Smooth muscle cell (in vitro differentiated cells): ENCODE results near the gene TFDP2. TPM values are rescaled to one million over a fixed set of nuclear protein-coding genes. Genes with fewer than 3 reads are reported as not detected.
"Not testable (repeated sequence)": the region's sequence is repeated elsewhere in the genome, so short reads cannot be mapped to it uniquely, and the experiment has no call there.

Source experiments
- DNase-seq: peaks from one replicate; lab custom pipeline; 2025; ENCODE audit not compliant: unreplicated experiment; lab: John Stamatoyannopoulos, UW
- H2AFZ ChIP-seq: fragments of 200-600 bp; sonication (generic); 2 replicates; pipeline ENCODE4 v1.6.0; 2016; ENCODE audit warnings: antibody characterized with exemption, low read depth, mild to moderate bottlenecking
- H3F3A ChIP-seq: fragments of 200-600 bp; sonication (generic); 2 replicates; pipeline ENCODE4 v1.6.0; 2017; ENCODE audit warnings: antibody characterized with exemption, low read depth
- H3K27ac ChIP-seq: fragments of 200-600 bp; sonication (generic); 2 replicates; pipeline ENCODE4 v1.5.1; 2016; ENCODE audit warnings: low read depth, mild to moderate bottlenecking
- H3K27me3 ChIP-seq: fragments of 200-600 bp; sonication (generic); 2 replicates; pipeline ENCODE4 v1.6.1; 2016; ENCODE audit warnings: low read depth, mild to moderate bottlenecking
- H3K36me3 ChIP-seq: fragments of 200-600 bp; sonication (generic); 2 replicates; pipeline ENCODE4 v1.5.1; 2016; ENCODE audit warnings: low read depth
- H3K4me1 ChIP-seq: fragments of 200-600 bp; sonication (generic); 2 replicates; pipeline ENCODE4 v1.5.1; 2016; ENCODE audit warnings: low read depth
- H3K4me2 ChIP-seq: fragments of 200-600 bp; sonication (generic); 2 replicates; pipeline ENCODE4 v1.6.0; 2016; ENCODE audit warnings: mild to moderate bottlenecking
- H3K4me3 ChIP-seq: fragments of 200-600 bp; sonication (generic); 2 replicates; pipeline ENCODE4 v1.5.1; 2016; ENCODE audit warnings: mild to moderate bottlenecking
- H3K79me2 ChIP-seq: fragments of 200-600 bp; sonication (generic); 2 replicates; pipeline ENCODE4 v1.6.0; 2016; ENCODE audit warnings: low read depth, mild to moderate bottlenecking
- H3K9ac ChIP-seq: fragments of 200-600 bp; sonication (generic); 2 replicates; pipeline ENCODE4 v1.6.0; 2016; ENCODE audit warnings: low read depth
- H3K9me3 ChIP-seq: fragments of 200-600 bp; sonication (generic); replicated peaks from 2 replicates; pipeline ENCODE4 v1.5.1; 2016; ENCODE audit warnings: low read depth
- H4K20me1 ChIP-seq: fragments of 200-600 bp; sonication (generic); 2 replicates; pipeline ENCODE4 v1.6.0; 2016; ENCODE audit warnings: low read depth
- CTCF ChIP-seq: fragments of 200-600 bp; sonication (generic); IDR thresholded peaks from 2 replicates; pipeline ENCODE4 v1.5.1; 2017; ENCODE audit warnings: borderline replicate concordance, mild to moderate bottlenecking, antibody characterized with exemption; ENCODE audit not compliant: insufficient read depth, poor library complexity, severe bottlenecking
- WGBS: methylation state at CpG from one replicate; pipeline ENCODE4 v1.1.7; 2016; ENCODE audit warnings: low lambda C conversion rate; 5-methylcytosine and 5-hydroxymethylcytosine counted together
- polyA plus RNA-seq: library from polyadenylated mRNA; unstranded; fragments of >200 nt; fragmentation: Nextera tagmentation; extraction: Ambion mirVana; gene quantifications from 2 replicates; pipeline ENCODE4 v1.2.1, GENCODE V29; 2016
- total RNA-seq: library from RNA; depleted of rRNA; stranded (reverse); fragments of >200 nt; gene quantifications from 2 replicates; pipeline ENCODE4 v1.2.3, GENCODE V29; 2014

The TFDP2 gene
- total and polyA plus RNA-seq, 2 experiments from 2014 or later = 39.9 to 54.3 TPM

DNA sequence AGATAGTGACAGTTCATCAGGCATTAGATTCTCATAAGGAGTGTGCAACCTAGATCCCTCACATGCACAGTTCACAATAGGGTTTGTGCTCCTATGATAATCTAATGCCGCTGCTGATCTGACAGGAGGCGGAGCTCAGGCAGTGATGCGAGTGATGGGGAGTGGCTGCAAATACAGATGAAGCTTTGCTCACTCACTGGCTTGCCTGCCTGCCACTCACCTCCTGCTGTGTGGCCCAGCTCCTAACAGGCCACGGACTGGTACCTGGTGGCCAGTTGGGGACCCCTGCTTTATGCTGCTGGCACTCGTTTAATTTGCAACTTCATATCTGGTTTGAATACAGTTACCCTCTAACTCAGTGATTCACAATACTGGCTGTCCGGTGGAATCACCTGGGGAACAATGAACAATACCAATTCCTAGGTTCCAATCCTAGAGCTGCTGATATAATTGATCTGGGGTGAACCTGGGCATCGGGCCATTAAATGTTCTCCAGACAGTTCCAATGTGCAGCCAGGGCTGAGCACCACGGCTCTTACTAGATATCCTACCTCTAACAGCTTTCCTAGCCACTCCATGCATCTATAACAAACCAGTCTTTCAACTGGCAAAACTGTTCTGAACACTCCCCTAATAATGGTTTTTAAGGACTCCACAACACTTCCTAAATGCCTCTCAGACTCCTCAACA, 141.5 kb downstream of the TFDP2 start:
- Histone ChIP-seq H3K4me1 (no peaks in the 10 kb centered on the region), H3K36me3 (no peaks in the 10 kb centered on the region), H3K9ac (no peak overlapping the region), H2AFZ (no peak overlapping the region), H3F3A (no peaks in the 10 kb centered on the region), H3K27me3 (no peaks in the 10 kb centered on the region), H3K9me3 (no peaks in the 10 kb centered on the region), H4K20me1 (no peaks in the 10 kb centered on the region), H3K4me3 (no peak overlapping the region), H3K27ac (no peak overlapping the region), H3K79me2 (no peaks in the 10 kb centered on the region), H3K4me2 (no peak overlapping the region)
- TF ChIP-seq CTCF = no peak
- WGBS = 88% methylated on average over 8 of the region's 8 CpGs
- DNase-seq = no peak

- not testable (repeated sequence) for H3K4me1 ChIP-seq, H3K27ac ChIP-seq, H3F3A ChIP-seq, H3K4me3 ChIP-seq, H3K9me3 ChIP-seq, H3K4me2 ChIP-seq, H2AFZ ChIP-seq, H3K27me3 ChIP-seq, H3K9ac ChIP-seq, H4K20me1 ChIP-seq, DNase-seq, H3K36me3 ChIP-seq, H3K79me2 ChIP-seq
- WGBS = 97% methylated on average over 7 of the region's 7 CpGs
These were observed 144.4 kb downstream of the TFDP2 start for GRCh38 chr3:142004957-142005356.

DNA sequence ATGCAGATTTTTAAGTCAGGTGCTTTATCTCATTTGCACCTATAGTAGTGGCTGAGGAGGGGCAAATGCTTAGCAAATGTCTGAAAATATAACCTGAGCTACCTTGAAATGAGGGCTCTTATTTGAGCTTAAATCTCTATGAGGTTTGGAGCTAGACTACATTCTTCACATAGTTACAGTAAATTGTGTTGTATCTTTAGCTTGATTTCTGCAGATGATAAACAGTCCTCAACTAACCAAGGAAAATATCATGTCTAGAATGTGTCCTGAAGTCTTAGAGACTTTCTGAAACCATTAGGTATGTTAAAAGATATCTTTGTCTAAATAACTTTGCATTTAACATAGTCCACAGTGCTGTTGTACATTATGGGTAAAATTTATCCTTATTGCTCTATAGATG, 145.3 kb downstream of the TFDP2 start:
- Histone ChIP-seq H4K20me1 (no peaks in the 10 kb centered on the region), H3F3A (no peaks in the 10 kb centered on the region), H3K27ac (no peak overlapping the region), H3K9me3 (no peaks in the 10 kb centered on the region), H3K36me3 (no peaks in the 10 kb centered on the region), H3K79me2 (no peaks in the 10 kb centered on the region), H3K4me3 (no peak overlapping the region), H3K9ac (no peak overlapping the region), H3K27me3 (no peaks in the 10 kb centered on the region), H3K4me2 (no peak overlapping the region), H2AFZ (no peak overlapping the region), H3K4me1 (no peaks in the 10 kb centered on the region)
- no peak for TF ChIP-seq CTCF
- no peak for DNase-seq

DNA sequence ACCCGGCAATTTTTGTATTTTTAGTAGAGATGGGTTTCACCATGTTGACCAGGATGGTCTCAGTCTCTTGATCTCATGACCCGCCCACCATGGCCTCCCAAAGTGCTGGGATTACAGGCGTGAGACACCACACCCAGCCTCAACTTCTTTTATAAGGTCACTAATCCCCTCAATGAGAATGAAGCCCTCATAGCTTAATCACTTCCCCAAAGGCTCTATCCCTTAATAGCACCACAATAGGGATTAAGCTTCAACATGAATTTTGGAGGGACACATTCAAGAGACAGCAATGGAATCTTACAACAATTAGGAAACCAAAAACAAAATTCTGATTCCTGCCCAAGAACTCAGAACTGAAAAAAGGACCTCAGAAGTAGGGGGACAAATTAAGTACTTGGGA, 146.1 kb downstream of the TFDP2 start:
- Histone ChIP-seq H4K20me1 (no peaks in the 10 kb centered on the region), H3K4me3 (no peak overlapping the region), H3K27ac (no peak overlapping the region), H3K9me3 (no peaks in the 10 kb centered on the region), H3K4me2 (no peak overlapping the region), H3K9ac (no peak overlapping the region), H2AFZ (no peak overlapping the region), H3K4me1 (no peaks in the 10 kb centered on the region), H3K36me3 (no peaks in the 10 kb centered on the region), H3K79me2 (no peaks in the 10 kb centered on the region), H3K27me3 (no peaks in the 10 kb centered on the region), H3F3A (no peaks in the 10 kb centered on the region)
- no peak for TF ChIP-seq CTCF
- WGBS = 100% methylated on average over 3 of the region's 3 CpGs
- no peak for DNase-seq
